ENCODE measurements around the gene POLD4.

- TF ChIP-seq POLR2AphosphoS5 (IDR thresholded peaks at IDR 0.05; ENCODE audit: low read depth, low read length) (no peak), TAF1 (IDR thresholded peaks at IDR 0.05; ENCODE audit: borderline replicate concordance, insufficient read depth, low read length) (no peak), REST (IDR thresholded peaks at IDR 0.05; ENCODE audit: insufficient read depth in 1 of 2, low read depth in 2 of 2, low read length in 2 of 2) (no peak), SIN3A (IDR thresholded peaks at IDR 0.05; ENCODE audit: borderline replicate concordance, insufficient read depth, low read length) (no peak), FOXP2 (optimal IDR thresholded peaks at IDR 0.05; ENCODE audit: borderline replicate concordance, extremely low read depth, extremely low read length, insufficient read depth) (no peak)
Measured at GRCh38 chr11:67349928-67350465, 3.3 kb downstream of the POLD4 start.
